ENCODE measurements around the gene GLIPR1. TPM values are rescaled to one million over a fixed set of nuclear protein-coding genes. Genes with fewer than 3 reads are reported as not detected.

The GLIPR1 gene
- total RNA-seq, 1 experiment from 2014 or later = 0.13 TPM

GRCh38 chr12:75476071-75476470 is 4.5 kb upstream of the GLIPR1 start:
- no peak overlapping the region for H3K4me3 Mint-ChIP-seq
- no CpG with 5 or more reads among the region's 1 CpG for WGBS (ENCODE audit: extremely low coverage, insufficient read length, low lambda C conversion rate)
- Histone ChIP-seq H3K23me2 (ENCODE audit: insufficient read length, low read depth, low read length, poor library complexity, severe bottlenecking) (no peaks in the 10 kb centered on the region), H2BK20ac (ENCODE audit: low read depth, low read length, poor library complexity, severe bottlenecking) (no peak overlapping the region), H2BK12ac (ENCODE audit: insufficient read length, low read depth, low read length) (no peak overlapping the region), H3K18ac (ENCODE audit: insufficient read length, low read depth, low read length) (no peak overlapping the region), H4K5ac (ENCODE audit: insufficient read length, low read depth, low read length) (no peak overlapping the region), H3K14ac (ENCODE audit: insufficient read depth, low read length) (no peak overlapping the region), H2AFZ (ENCODE audit: low read length) (no peak overlapping the region), H2BK15ac (ENCODE audit: low read depth, low read length) (no peak overlapping the region), H4K8ac (replicated peaks; ENCODE audit: insufficient read length, low read depth, low read length) (no peak overlapping the region), H3K27ac (ENCODE audit: insufficient read length, low read depth, low read length) (no peak overlapping the region), H3K4me2 (ENCODE audit: insufficient read depth, insufficient read length, low read length) (no peak overlapping the region), H2BK120ac (ENCODE audit: low read depth, low read length, poor library complexity, severe bottlenecking) (no peak overlapping the region), H3K56ac (ENCODE audit: insufficient read length, low read depth, low read length) (no peak overlapping the region), H2BK5ac (ENCODE audit: insufficient read length, low read length) (no peak overlapping the region), H4K91ac (ENCODE audit: insufficient read length, low read depth, low read length) (no peak overlapping the region), H3K4ac (ENCODE audit: low read depth, low read length) (no peak overlapping the region), H3K4me1 (ENCODE audit: insufficient read depth, low read length) (peaks cover 3% of the 10 kb centered on the region; the same call in 1 of the 2 replicates), H4K20me1 (ENCODE audit: control insufficient read depth, insufficient read depth, insufficient read length) (no peaks in the 10 kb centered on the region), H3K27me3 (ENCODE audit: insufficient read depth, low read length) (no peaks in the 10 kb centered on the region), H2AK5ac (ENCODE audit: insufficient read length, low read length) (no peak overlapping the region), H3K79me2 (ENCODE audit: insufficient read depth, low read length) (no peaks in the 10 kb centered on the region), H3K79me1 (ENCODE audit: insufficient read depth, low read depth, low read length, poor library complexity, severe bottlenecking) (no peaks in the 10 kb centered on the region), H3T11ph (ENCODE audit: low read length) (no peak overlapping the region), H3K23ac (ENCODE audit: insufficient read length, low read depth, low read length) (no peak overlapping the region), H3K9me3 (ENCODE audit: control insufficient read depth, low read depth, low read length) (no peaks in the 10 kb centered on the region), H3K9ac (ENCODE audit: extremely low read depth, insufficient read length, low read length) (no peak overlapping the region)
- DNase-seq = no peak
- no peaks in the 10 kb centered on the region for H3K36me3 Mint-ChIP-seq (ENCODE audit: insufficient read depth in 1 of 3, low read depth in 3 of 3)
- TF ChIP-seq CTCF (conservative IDR thresholded peaks at IDR 0.05) = no peak
- H3K27ac Mint-ChIP-seq = no peak overlapping the region
- H3K27me3 Mint-ChIP-seq (ENCODE audit: low read depth) = no peaks in the 10 kb centered on the region
- peaks cover 7 to 14% of the 10 kb centered on the region in 2 experiments for H3K4me1 Mint-ChIP-seq
- H3K9me3 Mint-ChIP-seq = no peaks in the 10 kb centered on the region
